B cell (primary cell): ENCODE results near the gene ELMOD3. TPM values are rescaled to one million over a fixed set of nuclear protein-coding genes. Genes with fewer than 3 reads are reported as not detected.
"Not testable (repeated sequence)": the region's sequence is repeated elsewhere in the genome, so short reads cannot be mapped to it uniquely, and the experiment has no call there.

ENCODE experiments used
- ATAC-seq: fragments of 200-7000 bp; cut with Tn5 transposase; one replicate; pipeline ENCODE4 v1.10.0; 2021; ENCODE audit warnings: low read depth, mild to moderate bottlenecking, moderate number of reproducible peaks, moderate library complexity
- CTCF ChIA-PET: fragments of 350-600 bp; sonication (Branson Sonifier 250); formaldehyde crosslinking; loops from one replicate; lab custom pipeline; 2021; ENCODE audit warnings: antibody characterized with exemption, inconsistent platforms; lab: Charles Lee
- POLR2A ChIA-PET: fragments of 350-600 bp; sonication (Branson Sonifier 250); formaldehyde crosslinking; loops from one replicate; lab custom pipeline; 2021; ENCODE audit warnings: antibody characterized with exemption; lab: Charles Lee
- DNase-seq: peaks from one replicate; pipeline ENCODE4 v3.0.0; 2013
- H2AFZ ChIP-seq: 2 replicates; pipeline ENCODE4 v1.6.1; 2012; ENCODE audit warnings: mild to moderate bottlenecking, low read depth, low read length; ENCODE audit not compliant: insufficient read depth, poor library complexity, severe bottlenecking
- H3K27ac ChIP-seq, 2 donors: 1 replicate in 1 of 2; 2 replicates in 1 of 2; pipeline ENCODE4 v1.5.1; 2012 to 2013; ENCODE audit warnings: low read length in 2 of 2, mild to moderate bottlenecking in 2 of 2, moderate library complexity in 1 of 2
- H3K27me3 ChIP-seq, 4 experiments: fragments of 200-600 bp in 1 of 4; sonication (generic) in 1 of 4; replicated peaks in 1 of 4; 1 replicate in 2 of 4; 2 replicates in 2 of 4; pipeline versions ENCODE4 v1.6.1 to v1.7.0; 2013 to 2016; ENCODE audit warnings: low read length in 3 of 4, mild to moderate bottlenecking in 2 of 4, mixed read lengths in 1 of 4, moderate library complexity in 1 of 4; ENCODE audit not compliant: insufficient read depth in 4 of 4, control insufficient read depth in 3 of 4; ENCODE audit errors: control extremely low read depth in 1 of 4
- H3K36me3 ChIP-seq, 2 experiments: replicated peaks in 1 of 2; 1 replicate in 1 of 2; 2 replicates in 1 of 2; pipeline versions ENCODE4 v1.6.1 to v1.7.1; 2013; ENCODE audit warnings: low read length in 1 of 2; ENCODE audit not compliant: insufficient read depth in 2 of 2, control insufficient read depth in 1 of 2; ENCODE audit errors: control extremely low read depth in 1 of 2, extremely low read depth in 1 of 2
- H3K4me1 ChIP-seq, 2 donors: fragments of 200-600 bp in 1 of 2; sonication (generic) in 1 of 2; 1 replicate in 1 of 2; 2 replicates in 1 of 2; pipeline versions ENCODE4 v1.5.1 to v1.6.1; 2013 to 2017; ENCODE audit warnings: low read length in 2 of 2; ENCODE audit not compliant: control insufficient read depth in 2 of 2, insufficient read depth in 2 of 2
- H3K4me2 ChIP-seq: replicated peaks from 2 replicates; pipeline ENCODE3; 2012; ENCODE audit warnings: mild to moderate bottlenecking, low read depth, low read length; ENCODE audit not compliant: poor library complexity, severe bottlenecking
- H3K4me3 ChIP-seq, 5 experiments: fragments of 200-600 bp in 1 of 5; sonication (generic) in 1 of 5; 1 replicate in 3 of 5; 2 replicates in 2 of 5; pipeline versions ENCODE4 v1.5.1 to v1.7.0; 2011 to 2016; ENCODE audit warnings: low read length in 4 of 5, mild to moderate bottlenecking in 4 of 5, low read depth in 2 of 5, control low read depth in 1 of 5, moderate library complexity in 1 of 5; ENCODE audit not compliant: insufficient read depth in 1 of 5; ENCODE audit errors: control extremely low read depth in 1 of 5, extremely low read depth in 1 of 5
- H3K79me2 ChIP-seq: fragments of 200-600 bp; sonication (generic); one replicate; pipeline ENCODE4 v1.6.0; 2016; ENCODE audit warnings: low read length; ENCODE audit not compliant: control insufficient read depth, insufficient read depth
- H3K9ac ChIP-seq: fragments of 200-600 bp; sonication (generic); 2 replicates; pipeline ENCODE4 v1.6.1; 2017; ENCODE audit warnings: mild to moderate bottlenecking, low read length, moderate library complexity
- H3K9me3 ChIP-seq, 3 donors: one replicate each; pipeline versions ENCODE4 v1.6.1 to v1.7.1; 2013; ENCODE audit warnings: low read length in 2 of 3; ENCODE audit not compliant: control insufficient read depth in 2 of 3, insufficient read depth in 1 of 3; ENCODE audit errors: control extremely low read depth in 1 of 3
- H4K20me1 ChIP-seq: 2 replicates; pipeline ENCODE4 v1.6.0; 2012; ENCODE audit warnings: mild to moderate bottlenecking, low read length; ENCODE audit not compliant: insufficient read depth, control insufficient read depth, poor library complexity, severe bottlenecking
- H3K27ac Mint-ChIP-seq: one replicate; pipeline ENCODE4 v1.8.0; 2021; ENCODE audit warnings: mixed read lengths
- H3K27me3 Mint-ChIP-seq: one replicate; pipeline ENCODE4 v1.8.0; 2021; ENCODE audit warnings: mixed read lengths
- H3K4me1 Mint-ChIP-seq: one replicate; pipeline ENCODE4 v1.8.0; 2021; ENCODE audit warnings: mixed read lengths
- H3K4me3 Mint-ChIP-seq: one replicate; pipeline ENCODE4 v1.8.0; 2021; ENCODE audit warnings: mixed read lengths
- H3K9me3 Mint-ChIP-seq: one replicate; pipeline ENCODE4 v1.8.0; 2022; ENCODE audit warnings: mixed read lengths; ENCODE audit not compliant: insufficient read depth
- CTCF ChIP-seq: fragments of 200-600 bp; IDR thresholded peaks from one replicate; pipeline ENCODE4 v1.8.0; 2022; ENCODE audit warnings: antibody characterized with exemption, mild to moderate bottlenecking
- EZH2 ChIP-seq: IDR thresholded peaks from 2 replicates; pipeline ENCODE4 v1.6.1; 2012; ENCODE audit warnings: borderline replicate concordance, low read depth, mild to moderate bottlenecking, moderate library complexity, low read length; ENCODE audit not compliant: insufficient read depth, poor library complexity, severe bottlenecking
- WGBS: methylation state at CpG from one replicate; pipeline ENCODE4 v1.1.5; 2013; ENCODE audit warnings: missing lambda C conversion rate; ENCODE audit not compliant: insufficient coverage; 5-methylcytosine and 5-hydroxymethylcytosine counted together
- intact Hi-C: fragments of 100-400 bp; cut with micrococcal nuclease; formaldehyde crosslinking; loops from one replicate; pipeline ENCODE4 v1.10.0; 2022
- polyA plus RNA-seq: library from polyadenylated mRNA; depleted of rRNA; stranded (reverse); fragments of >200 nt; gene quantifications from 2 replicates; pipeline ENCODE4 v1.2.3, GENCODE V29; 2012
- total RNA-seq, 2 donors: library from RNA; stranded (reverse); fragments of 120-200 nt in 1 of 2; gene quantifications; 1 replicate in 1 of 2; 2 replicates in 1 of 2; pipeline versions ENCODE4 v1.2.3 to v1.2.4, GENCODE V29; 2013 to 2022

ELMOD3 gene
- total and polyA plus RNA-seq, 2 donors (not counting 1 experiment from before 2014, with no cell fraction given): 34.3 to 57.6 TPM

DNA sequence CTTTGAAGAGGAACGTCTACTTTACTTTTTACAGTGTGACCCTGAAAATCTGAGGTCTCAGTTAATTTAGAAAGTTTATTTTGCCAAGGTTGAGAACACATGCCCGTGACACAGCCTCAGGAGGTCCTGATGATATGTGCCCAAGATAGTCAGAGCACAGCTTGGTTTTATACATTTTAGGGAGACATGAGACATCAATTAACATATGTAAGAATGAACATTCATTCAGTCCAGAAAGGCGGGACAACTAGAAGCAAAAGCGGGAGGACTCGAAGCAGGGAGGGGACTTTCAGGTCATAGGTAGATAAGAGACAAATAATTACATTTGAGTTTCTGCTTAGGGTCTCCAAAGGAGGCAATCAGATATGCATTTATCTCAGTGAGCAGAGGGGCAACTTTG is 23.7 kb downstream of the ELMOD3 start:
- H3K27ac Mint-ChIP-seq: no peak overlapping the region

DNA sequence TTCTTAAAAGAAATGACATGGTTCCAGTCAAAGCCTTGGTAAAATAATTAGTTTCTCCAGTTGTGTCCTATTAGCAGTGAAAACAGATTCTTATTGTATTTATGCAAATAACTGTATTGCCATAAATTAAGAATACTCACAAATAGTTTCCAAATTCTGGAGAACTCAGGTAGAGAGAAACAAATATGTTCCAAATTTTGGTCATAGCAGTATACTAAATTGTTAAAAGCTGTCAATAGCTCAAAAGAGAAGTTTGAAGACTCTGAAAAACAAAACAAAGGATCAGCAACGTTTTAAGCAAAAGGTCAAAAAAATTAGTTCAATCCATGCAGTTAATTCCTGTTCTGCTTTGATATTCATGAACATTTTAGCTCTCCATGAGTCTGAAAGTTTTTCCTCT is 25.5 kb downstream of the ELMOD3 start:
- Histone ChIP-seq H3K36me3 (peaks cover 4 to 34% of the 10 kb centered on the region in 2 experiments), H3K9ac (no peak overlapping the region), H3K27ac (no peak overlapping the region), H4K20me1 (no peaks in the 10 kb centered on the region), H3K4me1 (no peaks in the 10 kb centered on the region), H3K9me3 (peaks cover 0 to 8% (median 4%) of the 10 kb centered on the region in 3 donors), H3K4me3 (no peak overlapping the region), H3K79me2 (no peaks in the 10 kb centered on the region), H3K4me2 (no peak overlapping the region), H3K27me3 (no peaks in the 10 kb centered on the region), H2AFZ (no peak overlapping the region)
- CTCF ChIA-PET: no interaction called here
- DNase-seq (no peak), ATAC-seq (no peak)
- WGBS: no CpG with 5 or more reads among the region's 1 CpG
- H3K27me3 Mint-ChIP-seq: no peaks in the 10 kb centered on the region
- H3K9me3 Mint-ChIP-seq: no peaks in the 10 kb centered on the region
- no peak overlapping the region for H3K27ac Mint-ChIP-seq
- TF ChIP-seq CTCF (no peak), EZH2 (no peak)
- POLR2A ChIA-PET: no interaction called here
- H3K4me3 Mint-ChIP-seq: no peak overlapping the region
- H3K4me1 Mint-ChIP-seq: no peaks in the 10 kb centered on the region
- intact Hi-C loops: no loop called here

More for the DNA sequence above, 23.7 kb downstream of the ELMOD3 start:
- Histone ChIP-seq H4K20me1 (no peaks in the 10 kb centered on the region), H3K4me2 (no peak overlapping the region), H3K27ac (no peak overlapping the region), H2AFZ (no peak overlapping the region), H3K4me3 (no peak overlapping the region), H3K9me3 (peaks cover 0 to 8% (median 4%) of the 10 kb centered on the region in 3 donors), H3K79me2 (no peaks in the 10 kb centered on the region), H3K9ac (no peak overlapping the region), H3K36me3 (peaks cover 4 to 34% of the 10 kb centered on the region in 2 experiments), H3K27me3 (no peaks in the 10 kb centered on the region), H3K4me1 (no peaks in the 10 kb centered on the region)
- Mint-ChIP-seq H3K4me3 (no peak overlapping the region), H3K27me3 (no peaks in the 10 kb centered on the region), H3K4me1 (no peaks in the 10 kb centered on the region), H3K9me3 (no peaks in the 10 kb centered on the region)
- intact Hi-C loops: no loop called here
- TF ChIP-seq CTCF (no peak), EZH2 (no peak)
- no peak for DNase-seq
- ATAC-seq: no peak
- POLR2A ChIA-PET: no interaction called here
- WGBS: no CpG with 5 or more reads among the region's 5 CpGs
- CTCF ChIA-PET: no interaction called here

DNA sequence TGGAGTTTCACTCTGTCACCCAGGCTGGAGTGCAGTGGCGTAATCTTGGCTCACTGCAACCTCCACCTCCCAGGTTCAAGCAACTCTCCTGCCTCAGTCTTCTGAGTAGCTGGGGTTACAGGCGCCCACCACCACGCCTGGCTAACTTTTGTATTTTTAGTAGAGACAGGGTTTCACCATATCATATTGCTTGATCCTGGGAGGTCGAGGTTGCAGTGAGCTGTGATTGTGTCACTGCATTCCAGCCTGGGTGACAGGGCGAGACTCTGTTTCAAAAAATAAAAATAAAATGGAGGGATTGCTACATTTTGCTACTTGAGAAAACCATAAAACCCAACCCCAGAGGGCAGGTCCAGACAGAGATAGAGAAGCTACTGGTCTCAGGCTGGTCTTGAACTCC is 28.6 kb downstream of the ELMOD3 start:
- H3K27ac Mint-ChIP-seq, H3K9ac ChIP-seq, H3K79me2 ChIP-seq, H3K27me3 Mint-ChIP-seq, H2AFZ ChIP-seq, H4K20me1 ChIP-seq, DNase-seq, H3K9me3 Mint-ChIP-seq, H3K4me3 ChIP-seq, H3K27ac ChIP-seq, H3K4me3 Mint-ChIP-seq, ATAC-seq, intact Hi-C loops, H3K4me1 Mint-ChIP-seq, H3K4me2 ChIP-seq, H3K4me1 ChIP-seq, H3K9me3 ChIP-seq, POLR2A ChIA-PET, H3K27me3 ChIP-seq: not testable (repeated sequence)
- 100% methylated on average over 1 of the region's 5 CpGs for WGBS
- H3K36me3 ChIP-seq: peaks cover 2 to 19% of the 10 kb centered on the region in 2 experiments
- CTCF ChIA-PET: interaction anchor here (1.0 to 1.7 kb wide), 3 partner anchors 38 to 697 kb away, joined by 3 to 5 read pairs (median 4); no protein-coding TSS in a partner anchor
